ENCODE measurements around the gene LHFPL5. TPM values are rescaled to one million over a fixed set of nuclear protein-coding genes. Genes with fewer than 3 reads are reported as not detected.

Gene LHFPL5
- total and polyA plus RNA-seq, 2 donors (not counting 1 experiment from before 2014, with no cell fraction given) = not detected

- Mint-ChIP-seq H3K4me3 (no peak overlapping the region), H3K9me3 (ENCODE audit: insufficient read depth) (peaks cover 2% of the 10 kb centered on the region), H3K27me3 (peaks cover 4% of the 10 kb centered on the region), H3K4me1 (peaks cover 4% of the 10 kb centered on the region), H3K27ac (no peak overlapping the region)
- H3K27me3 ChIP-seq (replicated peaks in 1 of 4; ENCODE audit: control extremely low read depth in 1 of 4, control insufficient read depth in 3 of 4, insufficient read depth in 4 of 4, low read length in 3 of 4) = peaks cover 0 to 13% (median 0%) of the 10 kb centered on the region in 4 experiments
- CTCF ChIA-PET = no interaction called here
- DNase-seq (no peak), ATAC-seq (ENCODE audit: low read depth) (no peak)
- TF ChIP-seq EZH2 (IDR thresholded peaks at IDR 0.05; ENCODE audit: borderline replicate concordance, insufficient read depth, low read depth, low read length, poor library complexity, severe bottlenecking) (no peak), CTCF (IDR thresholded peaks at IDR 0.05) (no peak)
- H3K79me2 ChIP-seq (ENCODE audit: control insufficient read depth, insufficient read depth, low read length) = no peaks in the 10 kb centered on the region
- H3K4me3 ChIP-seq (ENCODE audit: control extremely low read depth in 1 of 5, extremely low read depth in 1 of 5, insufficient read depth in 1 of 5, low read depth in 2 of 5, low read length in 4 of 5) = no peak overlapping the region
- no peaks in the 10 kb centered on the region for H3K4me1 ChIP-seq (ENCODE audit: control insufficient read depth in 2 of 2, insufficient read depth in 2 of 2, low read length in 2 of 2)
- peaks cover 0 to 20% (median 6%) of the 10 kb centered on the region in 3 donors for H3K9me3 ChIP-seq (ENCODE audit: control extremely low read depth in 1 of 3, control insufficient read depth in 2 of 3, insufficient read depth in 1 of 3, low read length in 2 of 3)
- POLR2A ChIA-PET = no interaction called here
- no peaks in the 10 kb centered on the region for H4K20me1 ChIP-seq (ENCODE audit: control insufficient read depth, insufficient read depth, low read length, poor library complexity, severe bottlenecking)
- no peaks in the 10 kb centered on the region for H3K36me3 ChIP-seq (replicated peaks in 1 of 2; ENCODE audit: control extremely low read depth in 1 of 2, control insufficient read depth in 1 of 2, extremely low read depth in 1 of 2, insufficient read depth in 2 of 2, low read length in 1 of 2)
- H3K9ac ChIP-seq (ENCODE audit: low read length) = no peak overlapping the region
- no peak overlapping the region for H3K27ac ChIP-seq (ENCODE audit: low read length in 2 of 2)
- intact Hi-C loops (cut with micrococcal nuclease) = no loop called here
- H3K4me2 ChIP-seq (replicated peaks; ENCODE audit: low read depth, low read length, poor library complexity, severe bottlenecking) = no peak overlapping the region
- no peak overlapping the region for H2AFZ ChIP-seq (ENCODE audit: insufficient read depth, low read depth, low read length, poor library complexity, severe bottlenecking)
Measured at GRCh38 chr6:35817515-35817914, 12.4 kb downstream of the LHFPL5 start.

- CTCF ChIA-PET = interaction anchor here (0.7 kb wide), 1 partner anchor 583 kb away, joined by 4 read pairs; no protein-coding TSS in a partner anchor
- WGBS (ENCODE audit: insufficient coverage) = no CpG with 5 or more reads among the region's 2 CpGs
- Histone ChIP-seq H3K4me2 (replicated peaks; ENCODE audit: low read depth, low read length, poor library complexity, severe bottlenecking) (no peak overlapping the region), H3K9ac (ENCODE audit: low read length) (no peak overlapping the region), H4K20me1 (ENCODE audit: control insufficient read depth, insufficient read depth, low read length, poor library complexity, severe bottlenecking) (no peaks in the 10 kb centered on the region), H3K9me3 (ENCODE audit: control extremely low read depth in 1 of 3, control insufficient read depth in 2 of 3, insufficient read depth in 1 of 3, low read length in 2 of 3) (peaks cover 0 to 2% (median 0%) of the 10 kb centered on the region in 3 donors), H3K79me2 (ENCODE audit: control insufficient read depth, insufficient read depth, low read length) (no peaks in the 10 kb centered on the region), H3K4me3 (ENCODE audit: control extremely low read depth in 1 of 5, extremely low read depth in 1 of 5, insufficient read depth in 1 of 5, low read depth in 2 of 5, low read length in 4 of 5) (no peak overlapping the region), H3K27ac (ENCODE audit: low read length in 2 of 2) (no peak overlapping the region), H3K36me3 (replicated peaks in 1 of 2; ENCODE audit: control extremely low read depth in 1 of 2, control insufficient read depth in 1 of 2, extremely low read depth in 1 of 2, insufficient read depth in 2 of 2, low read length in 1 of 2) (no peaks in the 10 kb centered on the region), H3K27me3 (replicated peaks in 1 of 4; ENCODE audit: control extremely low read depth in 1 of 4, control insufficient read depth in 3 of 4, insufficient read depth in 4 of 4, low read length in 3 of 4) (no peaks in the 10 kb centered on the region), H2AFZ (ENCODE audit: insufficient read depth, low read depth, low read length, poor library complexity, severe bottlenecking) (no peak overlapping the region), H3K4me1 (ENCODE audit: control insufficient read depth in 2 of 2, insufficient read depth in 2 of 2, low read length in 2 of 2) (no peaks in the 10 kb centered on the region)
- Mint-ChIP-seq H3K4me1 (peaks cover 8% of the 10 kb centered on the region), H3K27me3 (peaks cover 12% of the 10 kb centered on the region), H3K4me3 (no peak overlapping the region), H3K9me3 (ENCODE audit: insufficient read depth) (no peaks in the 10 kb centered on the region), H3K27ac (no peak overlapping the region)
- no peak for TF ChIP-seq CTCF (IDR thresholded peaks at IDR 0.05)
- no peak for TF ChIP-seq EZH2 (IDR thresholded peaks at IDR 0.05; ENCODE audit: borderline replicate concordance, insufficient read depth, low read depth, low read length, poor library complexity, severe bottlenecking)
- intact Hi-C loops (cut with micrococcal nuclease) = no loop called here
- POLR2A ChIA-PET = no interaction called here
- DNase-seq = no peak
- no peak for ATAC-seq (ENCODE audit: low read depth)
Measured at GRCh38 chr6:35823601-35824000, 18.4 kb downstream of the LHFPL5 start.

Measured in B cell (primary cell).